Coronary artery (tissue), 2 donors: ENCODE measurements around the gene BPI.

Source experiments
- DNase-seq: peaks from one replicate; pipeline ENCODE4 v3.0.0-alpha.2; 2017; ENCODE audit warnings: low spot score
- H3K27ac ChIP-seq, 2 donors: fragments of 200-600 bp; sonication (generic); one replicate each; pipeline ENCODE4 v1.5.1; 2016 to 2019
- H3K4me3 ChIP-seq: fragments of 200-600 bp; sonication (generic); 2 replicates; pipeline ENCODE4 v1.5.1; 2016; ENCODE audit warnings: mild to moderate bottlenecking, moderate library complexity
- CTCF ChIP-seq: fragments of 200-600 bp; sonication (generic); IDR thresholded peaks from one replicate; pipeline ENCODE4 v1.5.1; 2019; ENCODE audit warnings: antibody characterized with exemption

BPI gene

GRCh38 chr20:38304845-38305447, 990 bp downstream of the BPI start:
- Histone ChIP-seq H3K4me3 (no peak overlapping the region), H3K27ac (no peak overlapping the region)
- DNase-seq, result no peak
- TF ChIP-seq CTCF, result no peak

- H3K27ac ChIP-seq, result no peak overlapping the region
- H3K4me3 ChIP-seq, result no peak overlapping the region
- no peak for DNase-seq
- TF ChIP-seq CTCF, result no peak
These were observed 1.6 kb downstream of the BPI start for GRCh38 chr20:38305541-38305940.

GRCh38 chr20:38306379-38306778, 2.4 kb downstream of the BPI start:
- DNase-seq, result no peak

GRCh38 chr20:38307371-38308046, 3.6 kb downstream of the BPI start:
- DNase-seq, result no peak
- Histone ChIP-seq H3K27ac (no peak overlapping the region), H3K4me3 (no peak overlapping the region)
- no peak for TF ChIP-seq CTCF

More at GRCh38 chr20:38306379-38306778, 2.4 kb downstream of the BPI start:
- no peak for TF ChIP-seq CTCF
- Histone ChIP-seq H3K27ac (no peak overlapping the region), H3K4me3 (no peak overlapping the region)

GRCh38 chr20:38308047-38308438, 4.1 kb downstream of the BPI start:
- Histone ChIP-seq H3K4me3 (no peak overlapping the region), H3K27ac (no peak overlapping the region)
- no peak for DNase-seq
- no peak for TF ChIP-seq CTCF

- Histone ChIP-seq H3K27ac (no peak overlapping the region), H3K4me3 (no peak overlapping the region)
- no peak for DNase-seq
- TF ChIP-seq CTCF, result no peak
These were observed 4.5 kb downstream of the BPI start for GRCh38 chr20:38308447-38308846.

- DNase-seq, result no peak
- Histone ChIP-seq H3K27ac (no peak overlapping the region), H3K4me3 (no peak overlapping the region)
- TF ChIP-seq CTCF, result no peak
These were observed 7.1 kb downstream of the BPI start for GRCh38 chr20:38311091-38311490.
